OCI-LY1 (cell line): ENCODE data around the gene SYNGR2.

ENCODE experiments used
- H2AFZ ChIP-seq: fragments of 200-600 bp; sonication (generic), shearing (Covaris generic); 2 replicates; pipeline ENCODE4 v1.6.0; 2014; ENCODE audit warnings: antibody characterized with exemption, mild to moderate bottlenecking, low read length
- H3F3A ChIP-seq: fragments of 200-600 bp; sonication (generic), shearing (Covaris generic); 2 replicates; pipeline ENCODE4 v1.6.0; 2014; ENCODE audit warnings: mild to moderate bottlenecking, antibody characterized with exemption, low read length, moderate library complexity; ENCODE audit not compliant: insufficient read depth
- H3K27ac ChIP-seq: fragments of 200-600 bp; sonication (generic); 2 replicates; pipeline ENCODE4 v1.5.1; 2014; ENCODE audit warnings: low read length, mixed run types, mild to moderate bottlenecking, low read depth; ENCODE audit not compliant: poor library complexity, severe bottlenecking
- H3K27me3 ChIP-seq: fragments of 200-600 bp; sonication (generic); 2 replicates; pipeline ENCODE4 v1.6.0; 2014; ENCODE audit warnings: antibody characterized with exemption, mild to moderate bottlenecking, low read length, moderate library complexity; ENCODE audit not compliant: insufficient read depth
- H3K36me3 ChIP-seq: fragments of 200-600 bp; sonication (generic); 2 replicates; pipeline ENCODE4 v1.6.1; 2014; ENCODE audit warnings: mild to moderate bottlenecking, antibody characterized with exemption, low read length, moderate library complexity, mixed read lengths; ENCODE audit not compliant: insufficient read depth
- H3K4me1 ChIP-seq: fragments of 200-600 bp; sonication (generic); 2 replicates; pipeline ENCODE4 v1.5.1; 2014; ENCODE audit warnings: mild to moderate bottlenecking, low read length, moderate library complexity; ENCODE audit not compliant: insufficient read depth, severe bottlenecking
- H3K4me2 ChIP-seq: fragments of 200-600 bp; sonication (generic), shearing (Covaris generic); 2 replicates; pipeline ENCODE4 v1.6.1; 2014; ENCODE audit warnings: low read length
- H3K4me3 ChIP-seq: fragments of 200-600 bp; sonication (generic); 2 replicates; pipeline ENCODE4 v1.5.1; 2014; ENCODE audit warnings: low read length, low read depth, mild to moderate bottlenecking, mixed read lengths; ENCODE audit not compliant: poor library complexity, severe bottlenecking
- H3K79me2 ChIP-seq: fragments of 200-600 bp; shearing (Covaris generic); 2 replicates; pipeline ENCODE4 v1.6.1; 2016; ENCODE audit warnings: mixed run types, low read length, mixed read lengths; ENCODE audit not compliant: insufficient read depth
- H3K9ac ChIP-seq: fragments of 200-600 bp; sonication (generic), shearing (Covaris generic); 2 replicates; pipeline ENCODE4 v1.6.1; 2014; ENCODE audit warnings: mild to moderate bottlenecking, low read length, mixed read lengths
- H3K9me2 ChIP-seq: fragments of 200-600 bp; sonication (generic), shearing (Covaris generic); 2 replicates; pipeline ENCODE4 v1.6.1; 2014; ENCODE audit warnings: low read depth, mild to moderate bottlenecking, low read length, mixed read lengths
- H3K9me3 ChIP-seq: fragments of 200-600 bp; shearing (Covaris generic); 2 replicates; pipeline ENCODE4 v1.6.1; 2014; ENCODE audit warnings: low read length, mixed read lengths
- H4K20me1 ChIP-seq: fragments of 200-600 bp; sonication (generic), shearing (Covaris generic); 2 replicates; pipeline ENCODE4 v1.6.0; 2016; ENCODE audit warnings: mild to moderate bottlenecking, low read length; ENCODE audit not compliant: insufficient read depth
- EZH2 ChIP-seq: fragments of 200-600 bp; sonication (generic), shearing (Covaris generic); IDR thresholded peaks from 2 replicates; pipeline ENCODE4 v1.8.0; 2017; ENCODE audit warnings: borderline replicate concordance, mixed run types, mild to moderate bottlenecking, antibody characterized with exemption, low read length, moderate library complexity, mixed read lengths
- TF ChIP-seq, protein P1 (sequence below): fragments of 200-600 bp; sonication (generic), shearing (Covaris generic); IDR thresholded peaks from 2 replicates; pipeline ENCODE4 v1.5.1; 2017; ENCODE audit warnings: mild to moderate bottlenecking, antibody characterized with exemption, low read length, moderate library complexity, mixed read lengths

The SYNGR2 gene

DNA sequence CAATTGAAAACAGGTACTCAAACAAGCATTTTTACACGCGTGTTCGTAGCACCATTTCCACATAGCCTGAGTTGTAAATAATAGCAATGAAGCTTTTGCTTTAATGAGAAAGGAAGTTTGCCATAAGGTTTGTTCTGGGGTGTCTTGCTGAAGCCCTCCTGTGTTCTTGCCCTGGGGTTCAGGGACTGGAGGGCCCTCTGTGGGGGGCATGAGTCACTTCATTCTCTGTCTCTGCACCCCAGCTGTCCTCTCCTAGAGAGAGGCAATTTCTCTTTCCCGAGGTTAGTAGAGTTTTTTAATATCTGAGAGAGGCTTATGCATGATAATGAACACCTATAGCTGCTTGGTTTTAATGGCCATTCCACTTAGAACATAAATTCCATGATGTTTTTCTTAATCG, 28.3 kb downstream of the SYNGR2 start:
- Histone ChIP-seq H2AFZ (no peak overlapping the region), H3K27me3 (no peaks in the 10 kb centered on the region), H3K4me1 (peaks cover 20% of the 10 kb centered on the region), H3F3A (no peaks in the 10 kb centered on the region), H3K9me3 (no peaks in the 10 kb centered on the region), H4K20me1 (no peaks in the 10 kb centered on the region), H3K27ac (no peak overlapping the region), H3K36me3 (peaks cover 86% of the 10 kb centered on the region), H3K79me2 (peaks cover 4% of the 10 kb centered on the region; the same call in 1 of the 2 replicates), H3K4me3 (no peak overlapping the region), H3K9ac (no peak overlapping the region), H3K9me2 (no peaks in the 10 kb centered on the region), H3K4me2 (no peak overlapping the region)
- TF ChIP-seq, protein P1, sequence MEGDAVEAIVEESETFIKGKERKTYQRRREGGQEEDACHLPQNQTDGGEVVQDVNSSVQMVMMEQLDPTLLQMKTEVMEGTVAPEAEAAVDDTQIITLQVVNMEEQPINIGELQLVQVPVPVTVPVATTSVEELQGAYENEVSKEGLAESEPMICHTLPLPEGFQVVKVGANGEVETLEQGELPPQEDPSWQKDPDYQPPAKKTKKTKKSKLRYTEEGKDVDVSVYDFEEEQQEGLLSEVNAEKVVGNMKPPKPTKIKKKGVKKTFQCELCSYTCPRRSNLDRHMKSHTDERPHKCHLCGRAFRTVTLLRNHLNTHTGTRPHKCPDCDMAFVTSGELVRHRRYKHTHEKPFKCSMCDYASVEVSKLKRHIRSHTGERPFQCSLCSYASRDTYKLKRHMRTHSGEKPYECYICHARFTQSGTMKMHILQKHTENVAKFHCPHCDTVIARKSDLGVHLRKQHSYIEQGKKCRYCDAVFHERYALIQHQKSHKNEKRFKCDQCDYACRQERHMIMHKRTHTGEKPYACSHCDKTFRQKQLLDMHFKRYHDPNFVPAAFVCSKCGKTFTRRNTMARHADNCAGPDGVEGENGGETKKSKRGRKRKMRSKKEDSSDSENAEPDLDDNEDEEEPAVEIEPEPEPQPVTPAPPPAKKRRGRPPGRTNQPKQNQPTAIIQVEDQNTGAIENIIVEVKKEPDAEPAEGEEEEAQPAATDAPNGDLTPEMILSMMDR = no peak
- TF ChIP-seq EZH2 = no peak

DNA sequence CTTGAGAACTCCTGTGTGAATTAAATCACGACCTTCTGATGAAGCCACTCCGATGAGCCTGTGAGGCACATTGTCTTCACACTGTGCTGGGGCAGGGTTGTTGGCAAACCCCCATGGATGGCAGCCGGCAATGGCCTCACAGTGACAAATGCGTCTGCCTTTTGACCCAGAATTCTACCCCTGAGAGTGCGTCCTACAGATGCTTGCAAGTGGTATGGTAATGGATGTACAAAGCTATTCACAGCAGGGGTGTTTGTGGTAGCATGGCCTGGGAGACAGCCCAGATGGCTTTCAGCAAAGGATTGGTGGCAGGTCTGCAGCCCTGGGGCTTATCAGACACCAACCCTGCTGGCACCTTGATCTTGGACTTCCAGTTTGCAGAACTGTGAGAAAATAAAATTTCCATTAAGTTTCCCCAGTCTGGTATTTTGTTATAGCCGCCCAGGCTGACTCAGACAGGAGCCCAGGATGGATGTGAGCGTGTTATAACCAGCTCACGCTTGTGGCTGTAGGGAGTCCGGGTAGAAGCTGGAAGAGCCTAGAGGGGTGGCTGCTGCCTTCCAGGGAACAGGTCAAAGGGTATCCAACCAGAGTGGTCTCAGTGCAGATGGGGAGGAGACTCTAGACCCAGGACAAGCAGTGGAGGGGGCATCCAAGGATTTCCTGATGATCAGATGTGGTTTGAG, 28.9 kb downstream of the SYNGR2 start:
- Histone ChIP-seq H3K4me3 (no peak overlapping the region), H3K27me3 (no peaks in the 10 kb centered on the region), H3K4me2 (no peak overlapping the region), H3K4me1 (peaks cover 14% of the 10 kb centered on the region), H4K20me1 (no peaks in the 10 kb centered on the region), H3F3A (no peaks in the 10 kb centered on the region), H3K79me2 (peaks cover 4% of the 10 kb centered on the region; the same call in 1 of the 2 replicates), H3K9me2 (no peaks in the 10 kb centered on the region), H3K9me3 (no peaks in the 10 kb centered on the region), H3K27ac (no peak overlapping the region), H2AFZ (no peak overlapping the region), H3K9ac (no peak overlapping the region), H3K36me3 (peaks cover 84% of the 10 kb centered on the region)
- TF ChIP-seq EZH2 = no peak
- TF ChIP-seq, protein P1 = no peak

DNA sequence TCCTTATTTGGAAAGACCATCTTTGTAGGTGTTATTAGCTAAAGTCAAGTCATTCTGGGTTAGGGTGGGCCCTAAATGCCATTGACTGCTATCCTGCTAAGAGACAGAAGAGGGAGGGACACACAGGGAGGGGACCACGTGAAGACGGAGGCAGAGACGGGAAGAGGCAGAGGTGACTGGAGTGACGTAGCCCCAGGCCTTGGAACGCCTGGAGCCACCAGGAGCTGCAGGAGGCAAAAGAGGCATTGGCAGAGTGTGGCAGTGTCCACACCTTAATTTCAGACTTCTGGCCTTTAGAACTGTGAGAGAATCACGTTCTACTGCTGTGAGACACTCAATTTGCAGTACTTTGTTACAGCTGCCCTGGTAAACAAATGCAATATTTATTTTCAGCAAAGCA, 32.1 kb downstream of the SYNGR2 start:
- H3K4me3 ChIP-seq = no peak overlapping the region
- no peak overlapping the region for H2AFZ ChIP-seq
- no peak overlapping the region for H3K4me2 ChIP-seq
- no peaks in the 10 kb centered on the region for H3K9me3 ChIP-seq
- H3K79me2 ChIP-seq = 0 out of 2 replicates have a peak, but pooled peaks cover 4% of the 10 kb centered on the region
- no peaks in the 10 kb centered on the region for H3F3A ChIP-seq
- no peaks in the 10 kb centered on the region for H3K9me2 ChIP-seq
- no peaks in the 10 kb centered on the region for H3K4me1 ChIP-seq
- H3K9ac ChIP-seq = no peak overlapping the region
- H4K20me1 ChIP-seq = no peaks in the 10 kb centered on the region
- TF ChIP-seq EZH2 = no peak
- TF ChIP-seq, protein P1 = no peak
- no peaks in the 10 kb centered on the region for H3K27me3 ChIP-seq
- H3K36me3 ChIP-seq = peaks cover 89% of the 10 kb centered on the region
- H3K27ac ChIP-seq = no peak overlapping the region
